Naive thymus-derived CD4-positive, alpha-beta T cell (primary cell): Measurements from ENCODE around the gene NRXN2. TPM values are rescaled to one million over a fixed set of nuclear protein-coding genes. Genes with fewer than 3 reads are reported as not detected.
"Not testable (repeated sequence)": the region's sequence is repeated elsewhere in the genome, so short reads cannot be mapped to it uniquely, and the experiment has no call there.

ENCODE experiments used
- ATAC-seq: fragments of 150-1000 bp; cut with Tn5 transposase; 2 replicates; pipeline ENCODE4 v1.10.0; 2021; ENCODE audit warnings: mild to moderate bottlenecking, moderate library complexity
- CTCF ChIA-PET: fragments of 350-600 bp; sonication (Branson Sonifier 250); formaldehyde crosslinking; loops from one replicate; lab custom pipeline; 2021; ENCODE audit warnings: antibody characterized with exemption; lab: Charles Lee
- POLR2A ChIA-PET: fragments of 350-600 bp; sonication (Branson Sonifier 250); formaldehyde crosslinking; loops from one replicate; lab custom pipeline; 2021; ENCODE audit warnings: antibody characterized with exemption, inconsistent platforms; lab: Charles Lee
- DNase-seq, 9 donors: peaks; one replicate each; pipeline versions ENCODE4 v3.0.0 to v3.0.0-alpha.2; 2020 to 2022; ENCODE audit warnings: mixed read lengths in 1 of 9
- H3K27ac ChIP-seq: one replicate; pipeline ENCODE4 v1.7.0; 2013; ENCODE audit warnings: mild to moderate bottlenecking, low read depth, low read length, moderate library complexity
- H3K27me3 ChIP-seq, 2 donors: one replicate each; pipeline ENCODE4 v1.7.0; 2013; ENCODE audit warnings: low read length in 2 of 2, mild to moderate bottlenecking in 2 of 2, moderate library complexity in 2 of 2; ENCODE audit not compliant: control insufficient read depth in 2 of 2, insufficient read depth in 2 of 2
- H3K36me3 ChIP-seq, 3 experiments: 1 replicate in 2 of 3; 2 replicates in 1 of 3; pipeline ENCODE4 v1.7.0; 2013; ENCODE audit warnings: low read length in 3 of 3, mild to moderate bottlenecking in 3 of 3, moderate library complexity in 1 of 3; ENCODE audit not compliant: insufficient read depth in 3 of 3, control insufficient read depth in 2 of 3
- H3K4me1 ChIP-seq, 2 donors: one replicate each; pipeline ENCODE4 v1.7.0; 2013; ENCODE audit warnings: low read length in 2 of 2, mild to moderate bottlenecking in 2 of 2, moderate library complexity in 1 of 2; ENCODE audit not compliant: control insufficient read depth in 2 of 2, insufficient read depth in 2 of 2
- H3K4me3 ChIP-seq: 2 replicates; pipeline ENCODE4 v1.7.0; 2013; ENCODE audit warnings: mild to moderate bottlenecking, low read length
- H3K9me3 ChIP-seq, 3 experiments: 1 replicate in 2 of 3; 2 replicates in 1 of 3; pipeline ENCODE4 v1.7.0; 2013; ENCODE audit warnings: low read length in 3 of 3; ENCODE audit not compliant: control insufficient read depth in 2 of 3
- H3K27ac Mint-ChIP-seq, 9 donors: one replicate each; pipeline ENCODE4 v1.8.0; 2020 to 2022; ENCODE audit warnings: mixed read lengths in 9 of 9, mild to moderate bottlenecking in 8 of 9, moderate library complexity in 5 of 9, inconsistent platforms in 2 of 9
- H3K27me3 Mint-ChIP-seq, 5 donors: one replicate each; pipeline ENCODE4 v1.8.0; 2021 to 2022; ENCODE audit warnings: mixed read lengths in 5 of 5, mild to moderate bottlenecking in 1 of 5
- H3K36me3 Mint-ChIP-seq, 5 donors: one replicate each; pipeline ENCODE4 v1.8.0; 2020 to 2022; ENCODE audit warnings: mixed read lengths in 5 of 5, mild to moderate bottlenecking in 3 of 5, inconsistent platforms in 1 of 5
- H3K4me1 Mint-ChIP-seq, 7 donors: one replicate each; pipeline ENCODE4 v1.8.0; 2020 to 2022; ENCODE audit warnings: mixed read lengths in 7 of 7, mild to moderate bottlenecking in 3 of 7, inconsistent platforms in 1 of 7
- H3K4me3 Mint-ChIP-seq, 10 donors: one replicate each; pipeline ENCODE4 v1.8.0; 2020 to 2022; ENCODE audit warnings: mild to moderate bottlenecking in 10 of 10, mixed read lengths in 10 of 10, moderate library complexity in 6 of 10, inconsistent platforms in 2 of 10
- H3K9me3 Mint-ChIP-seq, 11 donors: one replicate each; pipeline ENCODE4 v1.8.0; 2020 to 2022; ENCODE audit warnings: mixed read lengths in 11 of 11, mild to moderate bottlenecking in 4 of 11, inconsistent platforms in 1 of 11, moderate library complexity in 1 of 11
- intact Hi-C, 2 donors: fragments of 100-400 bp; cut with micrococcal nuclease; formaldehyde crosslinking; loops; one replicate each; pipeline ENCODE4 v1.15.1; 2023
- polyA plus RNA-seq, 2 donors: library from polyadenylated mRNA; unstranded; fragments of 300-500 nt; fragmentation: Illumina TruSeq; gene quantifications; one replicate each; pipeline ENCODE4 v1.2.3, GENCODE V29; 2021
- total RNA-seq, 6 experiments: library from RNA in 5 of 6; stranded (reverse) in 5 of 6; gene quantifications; 1 replicate in 5 of 6; 2 replicates in 1 of 6; pipeline ENCODE4 v1.2.3 and lab custom pipeline; 2021 to 2026

NRXN2 gene
- total and polyA plus RNA-seq, 7 experiments from 2014 or later, result 0.07 to 0.71 (median 0.27) TPM; not detected in 4

DNA sequence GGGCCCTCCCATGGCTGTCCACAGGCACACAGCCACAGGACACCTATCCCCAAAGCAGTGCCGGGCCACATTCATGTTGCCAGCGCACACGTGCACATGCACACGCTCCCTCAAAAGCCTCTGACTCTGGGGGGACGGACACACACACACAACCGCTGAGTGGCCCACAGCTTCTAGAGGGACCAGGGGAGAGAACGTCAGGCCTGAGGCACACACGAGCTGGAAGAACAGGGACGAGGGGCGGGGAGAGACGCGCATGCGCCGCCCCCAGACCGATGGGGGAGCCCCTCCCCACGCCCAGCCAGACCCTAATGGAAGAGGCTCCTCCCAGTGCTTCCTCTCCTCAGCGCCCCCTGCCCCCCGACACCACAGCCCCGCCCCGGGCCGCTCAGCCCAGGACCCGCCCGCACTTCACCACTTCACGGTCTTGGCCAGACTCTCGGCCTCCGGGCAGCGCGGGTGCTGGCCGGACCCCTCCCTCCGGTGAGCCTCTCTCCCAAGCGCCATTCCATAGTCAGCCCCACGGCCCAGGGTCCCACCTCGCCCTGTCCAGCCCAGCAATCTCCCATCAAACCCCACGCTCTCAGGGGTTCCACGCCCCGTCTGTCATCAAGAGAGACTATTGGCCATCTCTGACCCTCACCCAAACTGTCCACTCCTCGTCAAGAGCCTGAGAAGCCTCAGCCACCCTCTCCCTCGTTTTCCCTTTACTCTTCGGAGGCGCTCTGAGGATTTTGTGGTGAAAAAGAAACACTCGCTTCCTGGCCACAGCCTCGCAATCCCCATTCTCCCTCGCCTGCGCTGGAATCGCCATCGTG is 11.7 kb downstream of the NRXN2 start:
- H3K27me3 ChIP-seq, result peaks cover 0 to 24% of the 10 kb centered on the region in 2 donors
- peaks cover 59 to 73% (median 65%) of the 10 kb centered on the region in 5 donors for H3K27me3 Mint-ChIP-seq
- H3K27ac ChIP-seq, result no peak overlapping the region
- H3K4me1 ChIP-seq, result peaks cover 0 to 4% of the 10 kb centered on the region in 2 donors
- no peaks in the 10 kb centered on the region for H3K36me3 ChIP-seq
- ChIA-PET CTCF (no interaction called here), POLR2A (no interaction called here)
- ATAC-seq, result no peak
- no peaks in the 10 kb centered on the region for H3K9me3 ChIP-seq
- H3K9me3 Mint-ChIP-seq, result peaks cover 0 to 2% (median 0%) of the 10 kb centered on the region in 11 donors
- H3K4me3 ChIP-seq, result no peak overlapping the region
- peaks cover 10 to 23% (median 19%) of the 10 kb centered on the region in 7 donors for H3K4me1 Mint-ChIP-seq
- H3K36me3 Mint-ChIP-seq, result peaks cover 0 to 4% (median 0%) of the 10 kb centered on the region in 5 donors
- peak overlapping the region in 4 of 10 donors; percentile 36 to 77 (median 54) for H3K4me3 Mint-ChIP-seq
- intact Hi-C loops, result no loop called here
- H3K27ac Mint-ChIP-seq, result no peak overlapping the region
- no peak for DNase-seq

DNA sequence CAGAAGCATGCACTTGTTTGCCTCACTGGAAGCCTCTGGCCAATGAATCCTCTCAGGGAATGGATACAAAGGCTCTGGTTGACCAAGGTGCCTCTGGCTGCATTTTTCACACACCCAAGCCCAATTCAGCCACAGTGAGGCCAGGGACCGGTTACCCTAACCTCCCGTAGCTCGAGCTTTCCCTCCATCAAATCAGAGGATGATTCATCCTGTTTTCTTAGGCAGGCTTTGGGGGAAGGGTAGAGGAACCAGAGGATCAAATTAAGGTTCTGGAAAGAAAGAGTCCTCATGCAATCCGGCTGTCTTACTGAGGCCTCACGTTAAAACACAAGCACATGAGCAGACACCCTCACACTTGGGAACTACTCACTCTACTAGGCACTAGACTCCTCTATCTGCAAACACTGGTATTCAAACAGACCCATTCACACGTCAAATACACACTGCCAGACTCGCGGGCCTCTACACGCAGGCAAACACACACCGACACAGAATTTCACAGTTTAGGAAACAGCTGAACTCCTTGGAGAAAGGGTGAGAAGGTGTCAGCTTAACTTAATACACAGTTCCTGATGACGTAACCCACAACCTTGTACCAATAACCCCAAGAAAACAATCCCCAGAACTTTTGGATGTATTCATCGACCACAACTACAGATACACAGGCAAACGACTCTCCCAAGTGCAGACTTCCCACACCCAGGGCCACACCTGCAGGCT is 12.4 kb downstream of the NRXN2 start:
- Histone ChIP-seq H3K4me3 (no peak overlapping the region), H3K9me3 (no peaks in the 10 kb centered on the region), H3K27ac (no peak overlapping the region), H3K27me3 (peaks cover 0 to 24% of the 10 kb centered on the region in 2 donors), H3K36me3 (no peaks in the 10 kb centered on the region), H3K4me1 (peaks cover 0 to 4% of the 10 kb centered on the region in 2 donors)
- H3K4me3 Mint-ChIP-seq, result peak overlapping the region in 3 of 10 donors; percentile 0 to 32 (median 18)
- peaks cover 10 to 23% (median 19%) of the 10 kb centered on the region in 7 donors for H3K4me1 Mint-ChIP-seq
- peaks cover 0 to 2% (median 0%) of the 10 kb centered on the region in 11 donors for H3K9me3 Mint-ChIP-seq
- CTCF ChIA-PET, result no interaction called here
- peaks cover 58 to 69% (median 59%) of the 10 kb centered on the region in 5 donors for H3K27me3 Mint-ChIP-seq
- H3K27ac Mint-ChIP-seq, result no peak overlapping the region
- H3K36me3 Mint-ChIP-seq, result peaks cover 0 to 4% (median 0%) of the 10 kb centered on the region in 5 donors
- ATAC-seq, result no peak
- intact Hi-C loops, result no loop called here
- POLR2A ChIA-PET, result no interaction called here
- no peak for DNase-seq

DNA sequence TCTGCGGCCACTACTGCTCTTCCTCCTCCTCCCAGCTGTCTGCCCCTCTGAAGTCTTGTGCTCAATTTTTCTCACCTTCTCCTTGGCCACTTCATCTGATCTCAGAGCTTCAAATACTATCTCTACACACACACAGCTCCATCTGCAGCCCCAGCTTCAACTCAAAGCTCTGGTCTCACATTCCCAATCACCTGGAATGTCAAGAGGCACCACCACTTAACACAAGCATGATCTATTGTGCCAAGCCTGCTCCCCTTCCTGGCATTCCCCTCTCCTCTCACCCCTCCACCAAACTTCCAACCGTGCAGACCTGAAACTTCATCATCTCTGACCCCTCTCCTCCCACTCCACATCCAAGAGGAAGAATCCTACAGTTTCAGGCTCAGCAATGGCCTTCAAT is 17.5 kb downstream of the NRXN2 start:
- intact Hi-C loops, result no loop called here
- ChIA-PET POLR2A (interaction anchor here (0.6 to 0.7 kb wide), 2 partner anchors 32 to 165 kb away, joined by 3 read pairs; no protein-coding TSS in a partner anchor), CTCF (interaction anchor here (1.2 kb wide), 1 partner anchor 54 kb away, joined by 3 read pairs; no protein-coding TSS in a partner anchor)
- DNase-seq (no peak), ATAC-seq (no peak)
- Histone ChIP-seq H3K9me3 (no peaks in the 10 kb centered on the region), H3K4me3 (no peak overlapping the region), H3K4me1 (no peaks in the 10 kb centered on the region), H3K27me3 (peaks cover 0 to 6% of the 10 kb centered on the region in 2 donors), H3K27ac (no peak overlapping the region), H3K36me3 (no peaks in the 10 kb centered on the region)
- peaks cover 20 to 63% (median 32%) of the 10 kb centered on the region in 5 donors for H3K27me3 Mint-ChIP-seq
- H3K36me3 Mint-ChIP-seq, result peaks cover 0 to 4% (median 0%) of the 10 kb centered on the region in 5 donors
- peak overlapping the region in 1 of 9 donors; percentile 44 for H3K27ac Mint-ChIP-seq
- no peak overlapping the region for H3K4me3 Mint-ChIP-seq
- peaks cover 0 to 7% (median 0%) of the 10 kb centered on the region in 7 donors for H3K4me1 Mint-ChIP-seq
- peaks cover 0 to 2% (median 0%) of the 10 kb centered on the region in 11 donors for H3K9me3 Mint-ChIP-seq

DNA sequence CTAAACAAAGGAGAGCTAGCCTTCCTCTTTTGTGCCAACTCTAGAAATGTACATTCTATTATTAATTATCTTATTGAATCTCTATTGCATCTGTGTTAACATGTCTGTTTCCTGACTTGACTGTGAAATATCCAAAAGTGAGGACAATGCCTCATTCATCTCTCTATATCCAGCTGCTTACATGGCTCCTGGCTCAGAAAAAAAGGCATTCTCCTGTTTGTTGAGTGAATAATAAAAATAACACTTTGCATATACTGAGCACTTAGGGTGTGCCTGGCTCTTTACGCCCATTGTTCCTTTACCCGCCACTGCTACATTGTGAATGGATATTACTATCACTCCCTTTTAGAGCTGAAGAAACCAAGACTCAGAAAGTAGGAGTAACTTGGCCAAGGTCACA is 19.9 kb downstream of the NRXN2 start:
- Mint-ChIP-seq H3K4me3 (no peak overlapping the region), H3K27me3 (peaks cover 1 to 49% (median 13%) of the 10 kb centered on the region in 5 donors), H3K9me3 (peaks cover 0 to 2% (median 0%) of the 10 kb centered on the region in 11 donors), H3K27ac (no peak overlapping the region), H3K36me3 (no peaks in the 10 kb centered on the region), H3K4me1 (peaks cover 0 to 4% (median 0%) of the 10 kb centered on the region in 7 donors)
- no peaks in the 10 kb centered on the region for H3K36me3 ChIP-seq
- no peaks in the 10 kb centered on the region for H3K4me1 ChIP-seq
- H3K27me3 ChIP-seq, result peaks cover 0 to 3% of the 10 kb centered on the region in 2 donors
- no peak overlapping the region for H3K27ac ChIP-seq
- POLR2A ChIA-PET, result no interaction called here
- ATAC-seq (no peak), DNase-seq (no peak)
- CTCF ChIA-PET, result interaction anchor here (0.6 to 1.4 kb wide), 2 partner anchors 9 to 268 kb away, joined by 3 read pairs; no protein-coding TSS in a partner anchor
- no peaks in the 10 kb centered on the region for H3K9me3 ChIP-seq
- intact Hi-C loops, result no loop called here
- no peak overlapping the region for H3K4me3 ChIP-seq

DNA sequence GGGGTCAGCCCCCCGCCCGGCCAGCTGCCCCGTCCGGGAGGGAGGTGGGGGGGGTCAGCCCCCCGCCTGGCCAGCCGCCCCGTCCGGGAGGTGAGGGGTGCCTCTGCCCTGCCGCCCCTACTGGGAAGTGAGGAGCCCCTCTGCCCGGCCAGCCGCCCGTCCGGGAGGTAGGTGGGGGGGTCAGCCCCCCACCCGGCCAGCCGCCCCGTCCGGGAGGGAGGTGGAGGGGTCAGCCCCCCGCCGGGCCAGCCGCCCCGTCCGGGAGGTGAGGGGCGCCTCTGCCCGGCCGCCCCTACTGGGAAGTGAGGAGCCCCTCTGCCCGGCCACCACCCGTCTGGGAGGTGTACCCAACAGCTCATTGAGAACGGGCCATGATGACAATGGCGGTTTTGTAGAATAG is 21.0 kb downstream of the NRXN2 start:
- H3K4me3 Mint-ChIP-seq, H3K4me1 ChIP-seq, H3K27ac ChIP-seq, H3K9me3 ChIP-seq, H3K27me3 ChIP-seq, H3K36me3 ChIP-seq, H3K27ac Mint-ChIP-seq, H3K4me1 Mint-ChIP-seq, H3K36me3 Mint-ChIP-seq, CTCF ChIA-PET, DNase-seq, H3K4me3 ChIP-seq, ATAC-seq, POLR2A ChIA-PET, intact Hi-C loops, H3K9me3 Mint-ChIP-seq: not testable (repeated sequence)
- H3K27me3 Mint-ChIP-seq, result peaks cover 0 to 47% (median 12%) of the 10 kb centered on the region in 5 donors

DNA sequence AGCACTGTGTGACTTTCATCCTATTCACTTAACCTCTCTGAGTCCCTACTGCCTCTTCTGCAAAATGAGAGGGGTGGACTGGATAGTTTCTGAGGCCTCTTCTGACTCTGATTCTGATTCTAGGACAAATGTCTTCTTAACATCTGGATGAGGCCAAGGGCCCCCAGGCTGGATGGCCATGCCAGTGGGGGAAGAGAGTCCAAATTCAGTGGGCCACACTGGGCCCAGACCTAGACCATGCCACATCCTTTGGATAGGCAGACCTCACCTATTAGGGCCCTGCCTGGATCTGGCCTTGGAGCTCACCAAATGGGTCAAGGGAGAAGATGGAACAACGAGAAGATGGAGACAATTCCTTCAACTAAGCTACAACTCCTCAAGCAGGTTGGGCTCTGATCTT is 24.6 kb downstream of the NRXN2 start:
- Mint-ChIP-seq H3K36me3 (no peaks in the 10 kb centered on the region), H3K9me3 (no peaks in the 10 kb centered on the region), H3K4me1 (peaks cover 0 to under 1% (median 0%) of the 10 kb centered on the region in 7 donors), H3K4me3 (no peak overlapping the region), H3K27me3 (peaks cover 1 to 45% (median 18%) of the 10 kb centered on the region in 5 donors), H3K27ac (no peak overlapping the region)
- POLR2A ChIA-PET, result no interaction called here
- Histone ChIP-seq H3K4me3 (no peak overlapping the region), H3K27me3 (peaks cover 2 to 3% of the 10 kb centered on the region in 2 donors), H3K4me1 (no peaks in the 10 kb centered on the region), H3K9me3 (no peaks in the 10 kb centered on the region), H3K36me3 (no peaks in the 10 kb centered on the region), H3K27ac (no peak overlapping the region)
- no peak for DNase-seq
- intact Hi-C loops, result no loop called here
- ATAC-seq, result no peak
- CTCF ChIA-PET, result interaction anchor here (1.2 kb wide), 1 partner anchor 10 kb away, joined by 6 read pairs; no protein-coding TSS in a partner anchor
